DMS53 treated with DMSO at 0.1 percent for 48 hours (cell line): ENCODE data around the gene MAD1L1.
"Not testable (repeated sequence)": the region's sequence is repeated elsewhere in the genome, so short reads cannot be mapped to it uniquely, and the experiment has no call there.

Experiments used
- DNase-seq: peaks from one replicate; lab custom pipeline; 2025; ENCODE audit not compliant: unreplicated experiment; lab: John Stamatoyannopoulos, UW

MAD1L1 gene

DNA sequence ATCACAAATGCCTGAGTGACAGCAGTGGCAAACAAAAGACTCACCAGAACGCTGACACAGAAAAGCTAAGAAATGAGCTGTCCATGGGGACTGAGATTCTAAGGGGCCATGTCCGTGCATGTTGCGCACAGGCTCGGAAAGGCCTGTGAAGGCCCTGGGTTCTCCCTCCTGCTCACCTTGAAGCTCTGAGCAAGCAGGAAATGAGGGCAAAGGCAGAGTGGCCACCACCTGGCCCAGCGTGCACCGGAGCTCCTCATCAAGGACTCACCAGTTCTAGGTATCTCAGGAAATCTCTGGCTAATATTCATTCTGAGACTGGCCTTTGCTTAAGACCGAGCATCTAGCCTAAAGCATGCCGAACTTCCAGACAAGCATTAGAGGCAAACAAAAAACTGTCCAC lies 52.7 kb downstream of the MAD1L1 start:
- no peak for DNase-seq

- no peak for DNase-seq
These were observed 57.2 kb downstream of the MAD1L1 start for GRCh38 chr7:2175514-2175913.

GRCh38 chr7:2175091-2175490 lies 57.7 kb downstream of the MAD1L1 start:
- no peak for DNase-seq

- no peak for DNase-seq
These were observed 59.4 kb downstream of the MAD1L1 start for GRCh38 chr7:2173189-2173827.

GRCh38 chr7:2172311-2173188 lies 60.2 kb downstream of the MAD1L1 start:
- DNase-seq, result peak; percentile 28

- no peak for DNase-seq
These were observed 60.9 kb downstream of the MAD1L1 start for GRCh38 chr7:2171855-2172254.

- no peak for DNase-seq
These were observed 61.9 kb downstream of the MAD1L1 start for GRCh38 chr7:2170576-2171521.

GRCh38 chr7:2169923-2170575 lies 62.7 kb downstream of the MAD1L1 start:
- no peak for DNase-seq

GRCh38 chr7:2168615-2169311 lies 64.0 kb downstream of the MAD1L1 start:
- no peak for DNase-seq

DNA sequence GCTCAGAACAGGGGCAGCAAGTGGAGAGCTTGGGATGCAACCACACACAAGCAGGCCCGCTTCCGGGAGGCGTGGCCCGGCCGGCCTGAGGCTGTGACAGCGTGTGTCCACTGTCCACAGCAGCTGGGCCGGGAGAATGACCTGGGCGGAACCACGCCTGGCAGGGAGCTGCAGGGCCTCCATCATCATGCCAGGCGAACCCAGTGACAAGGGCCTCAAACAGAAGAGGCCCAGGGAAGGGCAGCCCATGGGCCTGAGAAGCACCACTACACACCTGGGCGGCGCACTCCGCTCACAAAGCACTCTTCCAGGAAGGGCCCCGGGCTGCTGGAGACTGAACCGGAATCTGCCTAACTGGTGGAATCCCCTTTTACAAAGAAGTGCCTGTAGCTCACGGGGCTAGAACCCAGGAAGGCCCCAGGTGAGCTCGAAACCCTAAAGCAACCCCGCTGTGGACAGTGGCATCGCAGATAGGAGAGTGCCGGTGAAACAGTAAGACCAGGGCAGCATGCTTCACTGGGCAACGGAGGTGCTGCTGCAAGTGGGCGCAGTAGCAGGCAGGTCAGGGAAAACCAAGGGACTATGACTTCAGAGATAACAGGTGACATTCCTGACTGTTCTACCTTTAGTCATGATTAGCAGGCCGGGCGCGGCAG lies 66.0 kb downstream of the MAD1L1 start:
- no peak for DNase-seq

- DNase-seq, result no peak
These were observed 66.8 kb downstream of the MAD1L1 start for GRCh38 chr7:2165610-2166594.

- DNase-seq, result no peak
These were observed 67.5 kb downstream of the MAD1L1 start for GRCh38 chr7:2165239-2165609.

DNA sequence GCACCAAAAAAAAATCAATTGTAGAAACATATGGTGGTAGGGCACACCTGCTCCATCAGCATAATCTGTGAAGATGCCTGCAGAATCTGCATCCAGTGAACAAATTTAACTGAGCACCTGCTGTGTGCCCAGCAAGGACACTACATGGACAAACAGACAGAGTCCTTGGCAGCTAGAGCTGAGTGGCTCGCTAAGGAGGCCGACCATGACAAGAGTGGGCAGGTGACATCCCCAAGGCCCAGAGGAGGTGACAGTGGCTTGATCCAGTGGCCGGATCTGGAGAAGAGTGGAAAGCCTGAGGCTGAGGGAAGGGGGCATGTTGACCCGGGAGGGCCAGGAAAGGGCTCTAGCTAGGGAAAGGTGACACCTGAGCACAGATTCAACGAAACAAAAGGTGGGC lies 68.1 kb downstream of the MAD1L1 start:
- no peak for DNase-seq

GRCh38 chr7:2163600-2164555 lies 68.9 kb downstream of the MAD1L1 start:
- no peak for DNase-seq

- no peak for DNase-seq
These were observed 69.8 kb downstream of the MAD1L1 start for GRCh38 chr7:2162959-2163358.

- DNase-seq, result not testable (repeated sequence)
These were observed 70.5 kb downstream of the MAD1L1 start for GRCh38 chr7:2162004-2162902.

DNA sequence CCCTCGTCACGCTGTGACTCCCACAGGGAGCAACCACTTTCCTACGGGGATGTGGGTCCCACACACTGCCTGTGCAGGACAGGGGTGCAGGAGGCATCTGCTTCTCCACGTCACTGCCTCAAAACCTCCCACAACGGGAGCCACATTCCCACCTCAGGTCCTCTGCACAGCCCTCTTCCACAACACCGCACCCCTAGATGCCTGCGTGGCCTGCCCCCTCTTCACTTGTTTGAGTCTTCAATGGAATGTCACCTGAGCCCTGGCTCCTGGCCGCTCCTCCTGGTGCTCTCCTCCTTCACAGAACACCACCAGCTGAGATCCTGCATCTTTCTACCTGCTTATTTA lies 73.6 kb downstream of the MAD1L1 start:
- no peak for DNase-seq
